Islet precursor cell (in vitro differentiated cells): ENCODE measurements around the gene KCNH1.
"Not testable (repeated sequence)": the region's sequence is repeated elsewhere in the genome, so short reads cannot be mapped to it uniquely, and the experiment has no call there.

ENCODE experiments used
- DNase-seq: peaks from one replicate; pipeline ENCODE4 v3.0.0-alpha.2; 2018

Gene KCNH1

DNA sequence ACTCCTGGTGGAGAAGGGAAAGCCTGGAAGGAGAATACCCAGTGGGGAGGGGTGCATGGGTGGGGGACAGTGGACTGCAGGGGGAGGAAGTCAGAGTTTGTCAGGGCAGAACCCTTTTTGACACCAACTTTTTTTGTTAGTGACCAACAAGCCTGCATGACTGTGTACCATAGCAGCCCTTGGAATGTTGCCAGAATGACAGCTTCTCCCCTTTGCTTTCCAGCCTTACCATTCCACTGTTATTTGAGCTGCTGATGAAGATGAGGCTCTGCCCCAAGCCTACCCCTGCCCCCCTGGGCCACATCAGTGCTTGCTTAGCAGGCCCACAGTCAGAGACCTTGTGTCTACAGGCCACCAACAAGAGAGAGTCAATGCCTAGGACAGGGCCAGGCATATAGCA is 464.0 kb downstream of the KCNH1 start:
- no peak for DNase-seq

DNA sequence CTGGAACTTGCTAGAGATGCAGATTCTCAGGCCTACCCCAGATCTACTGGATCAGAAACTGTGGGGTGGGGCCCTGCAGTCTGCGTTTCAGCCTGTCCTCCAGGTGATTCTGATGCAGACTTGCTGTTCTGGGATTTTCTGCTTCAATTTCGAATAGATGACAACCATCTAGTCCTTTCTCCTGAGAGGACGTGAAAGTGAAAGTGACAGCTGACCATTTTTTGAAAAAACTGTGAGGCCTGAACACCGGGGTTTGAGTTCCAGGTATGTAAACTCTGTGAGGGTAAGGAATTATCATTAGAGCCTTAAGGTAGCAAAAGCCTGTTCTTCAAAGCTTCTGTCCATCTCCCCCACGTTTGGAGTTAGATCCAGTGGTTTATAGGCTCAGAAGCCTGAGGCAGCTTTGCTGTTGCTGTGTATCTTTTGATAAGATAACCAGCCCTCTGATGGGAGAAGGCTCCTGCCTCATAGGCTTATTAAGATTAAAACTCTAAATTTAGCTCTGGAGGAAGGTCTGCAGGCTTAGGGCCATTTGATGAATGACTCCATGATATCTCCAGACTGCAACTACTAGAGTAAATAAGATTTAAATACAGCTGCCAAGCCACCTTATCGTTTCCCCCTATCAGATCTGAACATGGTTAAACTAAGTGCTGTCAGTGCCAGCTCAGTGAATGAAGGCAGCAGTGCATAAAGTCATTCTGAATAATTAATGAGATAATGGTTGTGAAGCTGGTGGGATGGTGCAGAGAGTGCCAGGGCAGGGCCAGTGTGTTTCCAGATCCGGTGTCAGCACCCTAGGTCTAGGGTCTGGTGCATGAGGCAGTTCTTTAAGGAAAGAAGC is 470.0 kb downstream of the KCNH1 start:
- DNase-seq: no peak

DNA sequence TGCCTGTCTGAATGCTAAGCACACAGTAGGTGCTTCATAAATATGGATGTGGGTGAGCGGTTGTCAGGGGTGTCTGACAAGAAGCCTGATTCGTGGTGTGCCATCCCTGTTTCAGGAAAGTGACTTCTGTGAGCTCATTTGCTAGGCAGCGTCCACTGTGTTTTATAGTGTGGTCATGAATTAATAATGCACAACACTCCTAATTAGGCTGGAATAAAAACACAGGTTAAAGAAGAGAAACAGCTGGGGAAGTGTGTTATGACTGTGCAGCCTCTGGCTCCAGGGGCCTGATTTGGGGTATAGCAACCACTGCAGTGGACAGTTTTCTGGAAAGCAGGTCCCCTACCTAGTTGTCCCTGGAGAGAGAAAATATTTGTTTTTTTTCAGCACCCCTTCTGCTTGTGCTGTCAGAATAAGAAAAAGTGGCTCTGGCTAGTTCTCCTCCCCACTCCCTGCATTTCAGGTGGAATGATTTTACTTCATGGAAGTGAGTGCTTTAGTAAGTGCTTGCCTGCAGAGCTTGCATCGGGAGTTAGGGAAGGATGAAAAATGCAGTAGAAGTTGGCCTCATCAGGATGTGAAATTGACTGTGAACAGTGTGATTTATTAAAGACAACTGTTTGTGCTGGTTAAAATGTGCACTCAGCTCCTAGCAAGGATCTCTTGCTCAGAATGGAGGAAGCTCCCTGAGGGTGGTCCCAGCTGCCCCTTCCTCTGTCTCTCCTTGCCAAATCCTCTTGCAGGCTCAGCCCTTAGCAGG is 471.5 kb downstream of the KCNH1 start:
- DNase-seq: no peak

DNA sequence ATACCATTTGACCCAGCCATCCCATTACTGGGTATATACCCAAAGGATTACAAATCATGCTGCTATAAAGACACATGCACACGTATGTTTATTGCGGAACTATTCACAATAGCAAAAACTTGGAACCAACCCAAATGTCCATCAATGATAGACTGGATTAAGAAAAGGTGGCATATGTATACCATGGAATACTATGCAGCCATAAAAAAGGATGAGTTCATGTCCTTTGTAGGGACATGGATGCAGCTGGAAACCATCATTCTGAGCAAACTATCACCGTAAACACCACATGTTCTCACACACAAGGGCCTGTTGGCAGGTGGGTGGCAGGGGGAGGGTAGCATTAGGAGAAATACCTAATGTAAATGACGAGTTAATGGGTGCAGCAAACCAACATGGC is 472.4 kb downstream of the KCNH1 start:
- not testable (repeated sequence) for DNase-seq

DNA sequence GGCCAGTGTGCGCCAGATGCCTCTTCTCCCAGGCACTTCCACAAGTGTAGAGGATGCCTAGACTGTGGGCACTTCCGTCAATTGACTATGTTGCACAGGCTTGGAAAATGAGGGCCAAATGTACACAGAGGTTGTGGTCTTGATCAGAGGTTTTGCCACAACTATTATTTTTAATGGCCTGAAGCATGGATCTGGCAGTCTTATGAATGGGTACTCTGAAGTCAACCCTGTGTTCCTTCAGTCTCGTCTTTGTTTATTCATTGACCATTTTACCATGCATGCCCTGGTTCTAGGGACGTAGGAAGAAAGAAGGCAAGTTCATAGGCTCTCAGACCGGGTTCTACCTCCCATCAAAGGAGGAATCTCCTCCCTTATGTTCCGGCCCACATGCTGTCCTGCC is 476.1 kb downstream of the KCNH1 start:
- no peak for DNase-seq

DNA sequence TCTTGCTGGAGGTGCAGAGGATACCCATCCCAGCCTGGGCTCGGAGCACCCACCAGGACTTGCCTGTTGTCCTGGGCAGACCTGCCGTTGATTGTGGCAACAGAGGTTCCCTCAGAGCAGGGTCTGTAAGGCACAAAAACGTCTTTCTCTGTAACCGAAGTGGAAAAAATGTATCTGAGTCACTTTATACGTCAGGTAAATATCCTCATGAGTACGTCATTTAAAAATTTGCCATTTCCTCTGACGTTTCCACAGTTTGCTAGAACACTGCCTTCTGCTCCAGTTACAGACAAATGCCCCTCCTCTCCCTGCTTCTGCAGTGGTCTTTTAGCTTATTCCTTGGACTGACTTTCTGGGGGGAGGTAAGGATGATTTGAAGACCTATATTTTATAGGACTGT is 478.4 kb downstream of the KCNH1 start:
- DNase-seq: no peak

DNA sequence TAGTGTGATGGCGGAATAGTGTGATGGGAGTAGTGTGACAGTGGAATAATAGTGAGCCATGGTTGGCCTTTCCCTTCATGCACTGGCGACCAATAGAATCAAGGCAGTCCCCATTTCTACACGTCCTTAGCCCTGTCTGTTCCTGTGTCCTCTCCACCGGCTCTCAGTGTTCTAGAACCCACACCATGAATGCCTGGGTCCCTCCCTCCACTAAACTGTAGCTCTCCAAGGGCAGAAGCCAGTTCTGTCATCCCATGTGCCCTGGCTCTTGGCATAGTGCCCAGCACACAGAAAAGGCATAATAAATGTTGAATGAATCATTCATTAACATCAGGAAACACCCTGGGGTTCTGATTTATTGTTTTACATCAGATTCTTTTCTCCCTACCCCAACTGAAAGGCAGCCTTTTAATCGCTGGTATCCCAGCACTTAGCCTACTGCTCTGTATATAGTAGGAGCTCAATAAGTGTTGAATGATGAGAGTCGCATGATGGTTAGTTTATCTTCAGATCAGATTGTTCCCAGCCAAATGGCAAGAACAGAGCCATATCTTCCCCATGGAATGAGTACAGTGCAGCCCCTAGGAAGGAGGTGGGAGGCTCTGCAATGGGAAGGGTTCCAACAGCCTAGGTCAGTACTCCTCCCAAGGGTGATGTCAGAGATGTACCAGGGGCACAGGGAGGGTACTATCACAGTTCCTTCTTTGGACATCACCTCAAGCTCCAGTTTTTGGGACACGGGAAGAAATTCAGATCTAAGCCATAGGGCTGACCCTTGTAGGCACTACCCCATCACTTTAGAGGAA is 479.6 kb downstream of the KCNH1 start:
- DNase-seq: no peak

DNA sequence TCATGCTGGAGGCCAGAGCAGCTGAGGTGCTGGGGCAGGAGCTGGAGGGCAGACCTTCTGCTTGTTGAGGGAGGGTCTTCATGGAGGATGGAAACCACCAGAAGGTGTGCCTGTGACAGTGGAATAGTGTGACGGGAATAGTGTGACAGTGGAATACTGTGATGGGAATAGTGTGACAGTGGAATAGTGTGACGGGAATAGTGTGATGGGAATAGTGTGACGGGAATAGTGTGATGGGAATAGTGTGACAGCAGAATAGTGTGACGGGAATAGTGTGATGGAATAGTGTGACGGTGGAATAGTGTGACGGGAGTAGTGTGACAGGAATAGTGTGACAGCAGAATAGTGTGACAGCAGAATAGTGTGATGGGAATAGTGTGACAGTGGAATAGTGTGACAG is 480.2 kb downstream of the KCNH1 start:
- no peak for DNase-seq

DNA sequence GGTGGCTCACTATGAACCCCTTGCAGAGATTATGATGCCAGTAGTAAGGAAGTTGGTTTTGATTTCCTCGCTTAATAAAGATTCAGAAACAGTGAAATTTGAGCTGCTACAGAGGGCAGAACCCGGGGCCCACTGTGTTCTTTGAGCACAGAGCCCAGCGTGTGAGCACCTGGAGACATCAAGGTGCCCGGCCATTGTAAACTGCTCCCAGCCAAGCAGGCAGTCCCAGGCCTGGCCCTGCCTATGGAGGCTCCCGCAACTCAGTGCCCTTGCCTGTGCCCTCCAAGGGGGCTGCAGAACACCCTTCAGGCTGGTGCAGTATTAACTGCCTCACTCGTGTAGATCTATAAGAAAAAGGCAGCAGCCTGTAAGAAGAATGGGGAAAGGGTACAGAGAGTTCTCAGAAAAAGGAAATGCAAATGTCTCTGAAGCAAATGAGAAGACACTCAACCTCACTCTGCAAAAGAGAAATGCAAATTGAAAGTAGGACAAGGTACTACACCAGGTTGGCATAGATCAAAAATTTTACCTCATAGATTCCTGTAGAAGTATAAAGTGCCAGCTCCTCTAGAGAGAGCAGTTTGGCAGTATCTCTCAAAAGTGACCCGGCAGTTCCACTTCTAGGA is 481.5 kb downstream of the KCNH1 start:
- DNase-seq: no peak

DNA sequence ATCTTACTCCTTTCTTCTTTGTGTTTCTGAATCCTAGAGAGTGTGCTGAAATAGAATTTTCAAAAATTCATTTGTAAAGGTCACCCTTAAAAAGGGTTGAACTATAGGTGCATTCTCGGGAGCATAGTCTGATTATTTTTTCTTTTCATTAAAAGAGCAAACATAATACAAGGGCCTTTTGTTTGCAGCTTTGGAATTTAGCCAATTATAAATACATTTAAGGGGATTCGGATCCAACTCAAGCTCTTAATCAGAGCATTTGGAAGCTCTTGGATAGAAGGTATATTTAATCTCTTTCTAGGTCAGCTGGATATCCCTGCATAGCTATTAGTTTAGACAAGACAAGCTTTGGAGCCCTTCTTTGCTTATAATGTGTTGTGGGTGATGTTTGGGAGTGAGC is 483.5 kb downstream of the KCNH1 start:
- no peak for DNase-seq

DNA sequence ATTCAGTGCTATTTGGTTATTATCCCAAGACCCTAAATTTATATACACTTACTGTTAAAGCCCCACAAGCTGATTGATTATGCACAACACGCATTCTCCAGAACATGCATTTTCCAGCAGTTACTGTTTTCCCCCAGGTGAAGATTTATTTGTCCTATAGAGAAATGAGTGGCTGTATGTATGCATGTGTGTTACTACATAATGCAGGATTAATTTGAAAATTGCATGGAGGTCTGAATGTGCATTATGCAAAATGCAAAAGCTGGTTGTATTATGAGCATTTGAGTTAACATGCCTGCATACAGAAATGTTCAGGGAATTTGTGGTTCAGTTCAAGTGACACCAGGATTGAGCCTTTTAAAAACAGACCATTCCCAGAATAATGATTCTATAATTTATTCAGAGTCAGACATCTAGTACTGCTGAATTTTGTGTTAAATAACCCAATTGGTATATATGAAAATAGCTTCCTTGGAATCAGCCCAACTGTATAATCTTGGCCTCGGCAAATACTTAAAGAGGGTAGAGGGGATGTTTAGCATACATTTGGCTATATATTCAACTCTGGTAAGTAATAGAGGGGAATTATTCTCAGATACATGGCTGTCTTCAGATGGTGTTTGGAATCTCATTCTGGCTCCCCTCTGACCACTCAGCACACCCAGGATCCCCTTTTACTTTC is 485.2 kb downstream of the KCNH1 start:
- DNase-seq: no peak

DNA sequence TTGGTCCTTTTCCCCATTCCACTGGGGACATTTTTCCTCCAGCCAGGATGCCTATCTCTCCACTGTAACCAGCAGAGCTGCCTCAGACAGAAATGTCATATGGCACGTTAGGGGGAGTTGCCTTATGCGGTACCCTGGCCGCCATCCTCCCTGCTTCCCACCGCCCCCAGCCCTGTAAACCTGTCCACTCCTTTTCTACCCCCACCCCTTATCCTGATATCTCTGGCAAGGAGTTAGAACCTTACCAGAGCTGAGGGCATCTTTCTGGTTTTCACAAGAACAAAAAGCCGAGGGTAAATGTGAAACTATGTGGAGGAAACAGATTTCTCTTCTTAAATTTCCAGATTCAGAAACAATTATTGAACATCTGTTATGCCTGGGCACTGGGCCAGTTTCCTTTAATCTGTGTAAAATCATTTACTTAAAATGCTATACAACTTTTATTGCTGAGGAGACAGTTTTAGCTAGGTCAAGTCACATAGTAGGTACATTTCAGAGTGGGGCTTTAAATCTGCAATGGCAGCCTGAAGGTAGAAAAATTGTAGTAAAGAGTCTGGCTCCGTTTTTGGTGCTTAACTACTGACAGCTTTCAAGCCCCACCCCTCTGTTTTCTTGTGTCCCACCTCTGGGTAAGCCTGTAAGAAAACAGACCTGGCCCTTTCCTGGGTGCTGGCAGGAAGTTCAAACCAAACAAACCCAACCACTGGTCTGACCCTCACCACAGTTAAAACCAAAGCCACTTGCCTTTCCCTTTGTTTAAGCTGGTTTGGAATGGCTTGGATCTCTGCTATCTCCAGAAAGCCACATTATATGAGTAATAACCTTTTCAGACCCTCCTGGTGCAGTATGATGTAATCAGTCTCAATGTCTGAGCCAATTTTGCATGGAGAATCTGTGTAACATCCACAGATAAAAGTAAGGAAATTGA is 486.3 kb downstream of the KCNH1 start:
- DNase-seq: no peak

DNA sequence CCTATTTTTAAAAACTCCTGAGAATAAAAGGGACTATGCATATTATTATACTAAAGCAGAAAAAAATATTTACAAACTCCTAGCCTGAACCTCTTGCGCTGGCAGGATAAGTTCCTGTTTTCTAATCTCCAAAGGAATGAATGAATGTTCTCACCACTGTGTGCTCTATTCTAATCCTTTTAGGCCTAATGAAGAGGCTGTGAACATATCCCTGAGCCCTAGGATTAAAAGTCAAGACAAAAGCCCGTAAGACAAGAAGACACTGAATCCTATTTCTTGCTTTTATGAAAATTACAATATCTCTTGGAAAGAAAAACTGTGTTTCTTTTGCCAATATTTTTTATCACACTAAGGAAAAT is 487.7 kb downstream of the KCNH1 start:
- no peak for DNase-seq

DNA sequence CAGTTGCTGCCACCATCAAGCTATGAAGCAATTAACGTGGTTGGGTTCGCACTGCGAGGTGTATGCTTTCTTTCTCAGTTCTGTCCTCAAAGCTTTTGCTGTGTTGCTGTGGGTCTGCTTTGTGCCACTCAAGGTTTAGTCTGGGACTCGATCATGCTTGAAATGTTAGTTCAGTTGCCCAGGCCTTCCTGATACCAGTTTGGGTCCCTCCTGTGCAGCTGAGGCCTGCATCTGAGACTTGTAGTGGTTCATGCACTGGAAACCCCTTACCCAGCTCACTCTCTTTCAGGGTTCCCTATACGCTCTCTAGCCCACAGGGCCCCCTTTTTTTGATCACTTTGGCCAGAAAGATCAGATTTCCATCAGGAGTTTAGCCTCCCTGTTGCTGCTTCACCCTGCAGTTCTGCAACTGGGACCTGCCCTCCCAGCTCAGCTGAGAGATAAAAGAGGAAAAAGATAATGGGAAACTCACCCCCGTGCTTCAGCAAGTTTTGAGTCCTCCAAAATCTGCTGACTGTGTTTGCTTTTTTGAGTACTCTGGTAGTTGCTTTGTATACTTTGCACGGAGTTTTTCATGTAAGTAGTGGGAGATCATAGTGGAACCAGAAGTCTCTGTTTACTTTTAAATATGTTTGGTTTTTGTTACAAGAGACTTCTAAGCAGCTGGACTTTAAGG is 488.2 kb downstream of the KCNH1 start:
- DNase-seq: no peak

DNA sequence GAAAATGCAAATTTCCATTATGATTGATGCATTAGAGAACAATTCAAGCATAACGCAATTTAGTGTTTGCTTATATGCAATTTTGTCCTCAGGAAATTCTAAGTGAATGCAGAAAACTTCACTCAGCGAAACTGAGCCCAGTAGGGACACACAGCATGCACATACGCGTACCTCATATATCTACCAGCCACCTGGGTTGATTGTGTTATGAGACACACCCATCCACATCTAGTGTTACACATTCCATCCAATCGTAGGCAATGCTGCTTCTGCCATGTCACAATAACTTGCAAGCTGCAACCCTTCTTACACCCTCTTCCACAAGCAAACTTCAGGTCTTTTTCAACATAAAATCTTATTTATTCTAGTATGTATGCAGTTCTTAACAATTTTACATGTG is 492.4 kb downstream of the KCNH1 start:
- no peak for DNase-seq

DNA sequence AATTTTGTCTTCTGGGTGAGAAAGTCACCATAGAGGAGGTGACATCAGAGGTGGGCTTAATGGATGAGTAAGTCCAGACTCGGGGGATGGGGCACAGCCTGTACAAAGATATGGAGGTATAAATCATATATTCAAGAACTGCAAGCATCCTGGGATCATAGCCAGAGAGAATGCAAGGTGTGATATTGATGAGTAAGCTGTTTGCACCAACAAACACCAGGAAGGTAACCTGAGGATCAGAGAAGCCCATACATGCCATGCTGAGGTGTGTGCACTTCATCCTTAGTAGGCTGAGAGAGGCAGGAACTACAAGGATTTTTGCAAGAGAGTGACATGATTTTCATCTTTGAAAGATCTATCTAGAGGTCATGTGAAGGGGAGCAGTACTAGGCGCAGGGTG is 498.8 kb downstream of the KCNH1 start:
- DNase-seq: no peak

DNA sequence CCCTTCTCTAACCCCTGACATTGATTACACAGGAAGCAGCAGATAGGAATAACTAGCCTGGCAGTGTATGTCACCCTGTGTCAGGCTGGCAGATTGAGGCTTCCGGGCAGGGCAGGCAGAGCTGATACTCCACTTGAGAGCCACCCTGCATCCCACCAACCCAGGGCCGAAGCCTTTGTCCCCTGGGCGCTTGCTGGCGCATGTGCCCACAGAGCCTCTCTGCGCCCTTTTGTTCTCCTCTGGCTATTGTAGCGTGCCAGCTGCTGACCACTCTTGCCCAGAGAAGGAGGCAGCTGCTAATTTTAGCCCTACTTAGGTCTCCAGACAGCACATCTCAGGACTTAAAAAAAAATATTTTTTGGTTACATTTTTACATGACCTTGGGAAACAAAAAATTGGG is 500.3 kb downstream of the KCNH1 start:
- no peak for DNase-seq

DNA sequence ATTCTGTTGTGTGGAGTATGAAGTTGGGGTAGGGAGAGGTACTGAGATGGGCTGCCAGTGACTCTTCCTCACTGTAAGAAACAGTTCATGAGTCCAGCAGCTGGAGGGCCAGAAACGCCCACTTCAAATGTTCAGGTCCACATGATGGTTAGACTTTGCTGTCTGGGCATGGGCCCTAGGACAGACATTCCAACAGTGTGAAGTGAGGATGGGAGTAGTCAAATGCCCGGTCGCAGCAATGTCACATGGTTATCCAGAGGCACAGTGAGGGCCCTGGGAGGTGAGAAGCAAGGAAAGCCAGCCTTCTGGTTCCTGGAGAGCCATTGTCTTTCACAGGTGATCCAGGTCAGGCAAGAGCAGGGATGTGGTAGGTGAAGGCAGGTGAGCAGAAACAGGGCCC is 500.8 kb downstream of the KCNH1 start:
- no peak for DNase-seq

DNA sequence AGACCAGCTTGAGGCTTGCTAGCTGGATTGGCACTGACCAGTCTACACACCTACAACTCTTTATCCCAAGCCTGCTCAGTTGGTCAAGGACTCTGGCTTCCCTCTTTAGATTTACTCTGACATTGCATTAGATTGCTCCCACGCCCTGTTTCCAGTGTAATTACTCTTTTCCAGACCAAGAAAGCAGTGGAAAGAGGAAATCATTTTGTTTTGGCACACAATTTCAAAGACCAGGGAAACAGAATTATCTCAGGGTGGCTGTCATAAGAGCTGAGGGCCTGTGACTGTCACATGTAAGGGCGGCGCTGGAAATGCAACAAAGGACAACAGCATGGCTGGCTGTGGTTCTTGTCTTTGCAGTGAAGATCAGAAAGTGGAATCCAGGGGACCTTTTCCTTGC is 502.5 kb downstream of the KCNH1 start:
- no peak for DNase-seq

DNA sequence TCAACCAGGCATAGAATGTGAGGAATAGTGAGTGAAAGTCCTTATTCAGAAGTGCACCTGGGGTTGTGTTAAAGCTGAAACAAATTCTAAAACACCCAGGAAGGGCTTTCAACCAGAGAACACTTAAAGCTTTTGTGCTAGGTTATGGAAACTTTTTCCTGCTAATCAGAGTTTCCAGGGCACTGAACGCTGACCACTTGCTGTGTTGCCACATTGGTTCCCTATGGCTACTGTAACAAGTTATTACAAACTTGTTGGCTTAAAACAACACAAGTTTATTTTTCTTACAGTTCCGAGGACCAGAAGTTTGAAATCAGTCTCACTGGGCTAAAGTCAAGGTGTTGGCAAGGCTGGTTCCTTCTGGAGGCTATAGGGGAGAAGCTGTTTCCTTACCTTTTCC is 504.7 kb downstream of the KCNH1 start:
- DNase-seq: no peak

DNA sequence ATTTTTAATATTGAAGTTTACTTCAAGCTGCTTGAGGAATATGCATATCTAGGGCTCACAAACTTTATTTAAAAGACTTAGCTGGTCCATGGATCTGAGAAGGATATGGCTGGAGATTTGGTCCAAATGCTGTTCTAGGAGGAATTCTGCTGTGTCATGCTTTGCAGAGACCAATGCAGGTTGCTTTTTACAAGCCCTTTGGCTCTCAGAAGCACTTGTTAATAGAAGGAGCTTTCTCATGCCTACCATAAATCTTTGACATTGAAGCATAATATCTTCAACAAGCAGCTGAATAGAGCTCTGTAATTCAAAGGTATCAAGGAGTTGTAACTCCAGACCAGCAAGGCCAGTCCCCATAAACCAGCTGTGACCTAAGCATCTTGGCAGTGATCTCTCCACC is 506.2 kb downstream of the KCNH1 start:
- no peak for DNase-seq
